Sciatic nerve (tissue), 2 donors: Measurements from ENCODE around the gene GIMAP8. TPM values are rescaled to one million over a fixed set of nuclear protein-coding genes. Genes with fewer than 3 reads are reported as not detected.
A peak's percentile ranks its signal among the peaks of the same experiment; 100 is the strongest.
"Not testable (repeated sequence)": the region's sequence is repeated elsewhere in the genome, so short reads cannot be mapped to it uniquely, and the experiment has no call there.

Experiments used
- ATAC-seq: fragments of 200-7000 bp; cut with Tn5 transposase; one replicate; pipeline ENCODE4 v1.9.1; 2020; ENCODE audit warnings: mild to moderate bottlenecking, moderate library complexity
- DNase-seq: peaks from one replicate; pipeline ENCODE4 v3.0.0-alpha.2; 2020; ENCODE audit warnings: low spot score
- intact Hi-C: fragments of 100-400 bp; cut with DNase I; formaldehyde crosslinking; loops from one replicate; pipeline ENCODE4 v1.14.2; 2022
- total RNA-seq: library from RNA; stranded (reverse); fragmentation: NEBNext Ultra II Directional; extraction: Animal tissue kit (Norgen Biotek cat#: 25700); gene quantifications from one replicate; pipeline ENCODE4 v1.2.1, GENCODE V29; 2021
- donor health status: DM: no; HTN: no; CAD: no.
- donor health status: DM: no; HTN: no; CAD: no.

Gene GIMAP8
- total RNA-seq, 1 donor from 2014 or later: 22.4 TPM

GRCh38 chr7:150481922-150482321 lies 31.5 kb downstream of the GIMAP8 start:
- intact Hi-C loops: no loop called here
- no peak for DNase-seq
- no peak for ATAC-seq

- ATAC-seq, intact Hi-C loops, DNase-seq: not testable (repeated sequence)
Measured at GRCh38 chr7:150483514-150483913, 33.1 kb downstream of the GIMAP8 start.

GRCh38 chr7:150484071-150484470 lies 33.6 kb downstream of the GIMAP8 start:
- DNase-seq, ATAC-seq, intact Hi-C loops: not testable (repeated sequence)

- intact Hi-C loops: no loop called here
- DNase-seq: no peak
- no peak for ATAC-seq
Measured at GRCh38 chr7:150487625-150488024, 37.2 kb downstream of the GIMAP8 start.

GRCh38 chr7:150489782-150490181 lies 39.4 kb downstream of the GIMAP8 start:
- DNase-seq (no peak), ATAC-seq (no peak)
- intact Hi-C loops: no loop called here

- ATAC-seq, intact Hi-C loops, DNase-seq: not testable (repeated sequence)
Measured at GRCh38 chr7:150493442-150493841, 43.0 kb downstream of the GIMAP8 start.

- intact Hi-C loops: no loop called here
- ATAC-seq: no peak
Measured at GRCh38 chr7:150502519-150502918, 52.1 kb downstream of the GIMAP8 start.

GRCh38 chr7:150503155-150503554 lies 52.7 kb downstream of the GIMAP8 start:
- ATAC-seq: no peak
- intact Hi-C loops: no loop called here

More at GRCh38 chr7:150502519-150502918, 52.1 kb downstream of the GIMAP8 start:
- DNase-seq: no peak

GRCh38 chr7:150503581-150503980 lies 53.2 kb downstream of the GIMAP8 start:
- DNase-seq (no peak), ATAC-seq (no peak)
- intact Hi-C loops: no loop called here

More at GRCh38 chr7:150503155-150503554, 52.7 kb downstream of the GIMAP8 start:
- DNase-seq: no peak

GRCh38 chr7:150507947-150508602 lies 57.6 kb downstream of the GIMAP8 start:
- intact Hi-C loops: no loop called here
- ATAC-seq: no peak
- DNase-seq: no peak

- no peak for ATAC-seq
- DNase-seq: no peak
- intact Hi-C loops: no loop called here
Measured at GRCh38 chr7:150511048-150511447, 60.6 kb downstream of the GIMAP8 start.

- intact Hi-C loops: no loop called here
- DNase-seq (no peak), ATAC-seq (no peak)
Measured at GRCh38 chr7:150513758-150514157, 63.3 kb downstream of the GIMAP8 start.

GRCh38 chr7:150514748-150515222 lies 64.4 kb downstream of the GIMAP8 start, which contains the start of gene GIMAP7:
Gene GIMAP7 (plus strand): TSS chr7:150514872. CDS start chr7:150519975, 5,103 bp downstream.
- no peak for DNase-seq
- intact Hi-C loops: no loop called here
- peak; percentile 55 for ATAC-seq

GRCh38 chr7:150515248-150516147 lies 65.1 kb downstream of the GIMAP8 start:
- no peak for DNase-seq
- intact Hi-C loops: no loop called here

GRCh38 chr7:150516956-150517745 lies 66.7 kb downstream of the GIMAP8 start:
- ATAC-seq: no peak
- DNase-seq: no peak
- intact Hi-C loops: no loop called here

More at GRCh38 chr7:150515248-150516147, 65.1 kb downstream of the GIMAP8 start:
- ATAC-seq: no peak

GRCh38 chr7:150519310-150519709 lies 68.9 kb downstream of the GIMAP8 start:
- intact Hi-C loops: no loop called here
- ATAC-seq (no peak), DNase-seq (no peak)

GRCh38 chr7:150520145-150520544 lies 69.7 kb downstream of the GIMAP8 start:
- no peak for DNase-seq
- no peak for ATAC-seq

GRCh38 chr7:150522931-150523330 lies 72.5 kb downstream of the GIMAP8 start:
- ATAC-seq, intact Hi-C loops, DNase-seq: not testable (repeated sequence)

More at GRCh38 chr7:150520145-150520544, 69.7 kb downstream of the GIMAP8 start:
- intact Hi-C loops: no loop called here

GRCh38 chr7:150524018-150524417 lies 73.6 kb downstream of the GIMAP8 start:
- intact Hi-C loops: no loop called here
- DNase-seq (no peak), ATAC-seq (no peak)
